GM04503 (cell line): ENCODE data around the gene ATP4A.

Source experiments
- DNase-seq: peaks from one replicate; pipeline ENCODE4 v3.0.0-alpha.2; 2012; ENCODE audit warnings: low read depth

The ATP4A gene

DNA sequence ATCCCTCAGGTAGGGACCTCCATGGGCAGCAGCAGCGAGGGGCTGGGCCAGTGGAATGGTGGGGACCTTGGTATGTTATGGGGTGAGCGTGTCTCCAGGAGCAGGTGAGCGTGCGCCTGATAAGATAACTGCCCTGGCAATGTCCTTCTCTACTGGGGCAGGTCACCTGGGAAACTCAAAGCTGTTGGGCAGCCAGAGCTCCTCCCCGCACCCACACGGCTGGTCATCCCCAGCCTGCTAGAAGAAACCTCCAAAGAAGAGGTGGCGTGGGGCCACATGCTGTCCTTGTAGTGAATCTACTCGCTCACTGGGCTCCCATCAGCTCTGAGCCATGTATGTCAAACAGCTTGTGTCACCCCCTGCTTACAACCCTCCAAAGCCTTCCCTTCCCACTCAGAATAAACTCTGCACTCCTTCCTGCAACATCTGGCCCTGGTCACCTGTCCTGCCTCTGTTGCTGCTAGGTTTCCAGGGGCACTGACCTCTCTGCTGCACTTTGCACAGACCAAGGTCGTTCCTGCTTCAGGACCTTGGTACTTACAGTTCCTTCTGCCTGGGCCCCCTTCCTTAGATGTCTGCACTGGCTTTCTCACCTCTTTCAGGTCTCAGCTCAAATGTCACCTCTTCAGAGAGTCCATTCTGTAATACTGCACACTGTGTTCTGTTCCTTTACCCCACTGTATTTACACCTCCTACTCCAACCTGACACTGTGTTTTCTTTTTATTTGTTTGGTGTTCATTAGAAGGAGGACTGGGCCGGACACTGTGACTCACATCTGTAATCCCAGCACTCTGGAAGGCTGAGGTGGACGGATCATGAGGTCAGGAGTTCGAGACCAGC, 1.8 kb upstream of the ATP4A start:
- no peak for DNase-seq

GRCh38 chr19:35562776-35563175, 682 bp downstream of the ATP4A start:
- DNase-seq, result no peak

- no peak for DNase-seq
Measured at GRCh38 chr19:35562336-35562735, 1.1 kb downstream of the ATP4A start.

DNA sequence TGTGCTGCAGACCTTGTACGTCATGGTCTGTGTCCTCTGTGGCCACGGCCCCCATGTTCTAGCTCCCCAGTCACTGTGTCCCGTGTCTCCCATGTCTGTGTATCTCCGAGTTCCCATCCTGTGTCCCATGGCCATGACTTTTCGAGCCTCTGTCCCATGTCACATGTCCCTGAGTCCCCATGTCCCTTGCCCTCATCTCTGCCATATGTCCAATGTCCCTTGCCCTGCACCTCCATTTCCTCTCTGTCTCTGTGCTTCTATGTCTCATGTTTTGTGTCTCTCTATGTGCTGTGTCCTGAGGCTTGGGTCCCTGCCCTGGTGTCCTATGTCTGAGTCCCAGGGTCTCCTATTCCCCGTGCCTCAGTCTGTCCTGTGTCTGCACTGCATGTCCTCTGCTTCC, 2.0 kb downstream of the ATP4A start:
- DNase-seq, result no peak

GRCh38 chr19:35560677-35561076, 2.8 kb downstream of the ATP4A start:
- no peak for DNase-seq

- no peak for DNase-seq
Measured at GRCh38 chr19:35560271-35560670, 3.2 kb downstream of the ATP4A start.

DNA sequence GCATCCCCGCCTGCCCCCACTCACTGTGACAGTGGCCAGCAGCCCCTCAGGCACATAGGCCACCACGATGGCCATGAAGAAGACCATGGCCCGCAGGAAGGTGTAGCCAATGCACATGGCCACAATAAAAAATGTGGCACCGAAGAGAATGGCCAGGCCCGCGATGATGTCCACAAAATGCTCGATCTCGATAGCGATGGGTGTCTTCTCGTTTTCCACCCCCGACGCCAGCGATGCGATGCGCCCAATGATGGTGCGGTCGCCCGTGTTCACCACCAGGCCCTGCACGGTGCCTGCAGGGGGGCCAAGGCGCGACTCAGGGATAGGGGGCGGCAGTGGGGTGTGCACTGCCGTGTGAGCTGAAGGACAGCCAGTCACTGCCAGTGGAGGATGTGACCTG, 3.7 kb downstream of the ATP4A start:
- no peak for DNase-seq

DNA sequence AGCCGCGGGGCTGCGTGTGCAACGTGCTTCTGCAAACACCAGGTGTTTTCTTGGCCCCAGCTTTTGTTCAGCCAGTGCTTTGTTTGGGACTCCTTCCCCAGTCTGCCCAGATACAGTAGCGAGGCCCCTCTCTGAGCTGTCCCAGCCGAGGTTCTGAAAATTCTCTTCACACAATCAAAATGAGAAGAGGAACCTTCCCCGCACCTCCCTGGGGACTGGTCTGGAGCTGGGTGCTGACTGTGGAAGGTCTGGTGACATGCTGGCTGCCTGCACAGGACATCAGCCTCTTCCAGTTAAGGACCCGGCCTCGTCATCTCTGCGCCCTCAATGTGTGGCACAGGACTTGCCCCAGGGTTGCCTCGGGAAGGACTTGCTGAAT, 4.2 kb downstream of the ATP4A start:
- DNase-seq, result no peak

DNA sequence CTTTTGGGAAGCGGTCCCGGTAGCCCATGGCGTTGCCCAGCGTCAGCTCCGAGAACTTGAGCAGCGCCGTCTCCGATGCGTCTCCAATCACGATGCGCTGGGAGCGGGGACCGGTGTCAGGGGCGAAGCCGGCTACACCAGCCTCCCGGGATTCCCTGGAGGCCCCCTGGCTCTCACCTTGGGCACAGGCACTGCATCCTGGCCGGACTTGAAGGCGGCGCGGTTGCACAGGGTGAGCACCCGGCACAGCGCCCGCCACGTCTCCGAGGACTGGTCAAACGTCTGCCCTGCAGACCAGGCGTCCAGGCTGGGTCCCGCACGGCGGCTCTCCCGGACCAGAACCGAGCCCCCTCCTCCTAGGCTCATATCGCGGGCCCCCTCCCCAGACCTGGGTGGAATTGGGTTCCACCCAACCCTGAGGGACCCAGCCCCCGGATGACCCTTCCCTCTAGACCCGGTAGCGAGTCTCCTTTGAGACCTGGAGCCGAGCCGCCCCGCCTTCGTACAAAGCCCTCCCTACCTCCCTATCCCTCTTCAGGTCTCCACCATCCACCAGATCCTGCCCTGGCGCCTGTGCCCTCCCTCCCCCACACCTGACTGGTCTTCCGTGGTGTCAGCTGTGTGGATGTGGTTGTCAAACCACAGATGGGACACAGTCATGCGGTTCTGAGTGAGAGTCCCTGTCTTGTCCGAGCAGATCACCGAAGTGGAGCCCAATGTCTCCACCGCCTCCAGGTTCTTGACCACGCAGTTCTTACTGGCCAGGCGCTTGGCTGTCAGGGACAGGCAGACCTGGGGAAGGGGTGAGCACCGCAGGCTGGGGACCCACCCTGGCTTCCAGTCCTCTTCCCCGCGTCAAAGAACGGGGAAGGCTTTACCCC, 4.8 kb downstream of the ATP4A start:
- no peak for DNase-seq

DNA sequence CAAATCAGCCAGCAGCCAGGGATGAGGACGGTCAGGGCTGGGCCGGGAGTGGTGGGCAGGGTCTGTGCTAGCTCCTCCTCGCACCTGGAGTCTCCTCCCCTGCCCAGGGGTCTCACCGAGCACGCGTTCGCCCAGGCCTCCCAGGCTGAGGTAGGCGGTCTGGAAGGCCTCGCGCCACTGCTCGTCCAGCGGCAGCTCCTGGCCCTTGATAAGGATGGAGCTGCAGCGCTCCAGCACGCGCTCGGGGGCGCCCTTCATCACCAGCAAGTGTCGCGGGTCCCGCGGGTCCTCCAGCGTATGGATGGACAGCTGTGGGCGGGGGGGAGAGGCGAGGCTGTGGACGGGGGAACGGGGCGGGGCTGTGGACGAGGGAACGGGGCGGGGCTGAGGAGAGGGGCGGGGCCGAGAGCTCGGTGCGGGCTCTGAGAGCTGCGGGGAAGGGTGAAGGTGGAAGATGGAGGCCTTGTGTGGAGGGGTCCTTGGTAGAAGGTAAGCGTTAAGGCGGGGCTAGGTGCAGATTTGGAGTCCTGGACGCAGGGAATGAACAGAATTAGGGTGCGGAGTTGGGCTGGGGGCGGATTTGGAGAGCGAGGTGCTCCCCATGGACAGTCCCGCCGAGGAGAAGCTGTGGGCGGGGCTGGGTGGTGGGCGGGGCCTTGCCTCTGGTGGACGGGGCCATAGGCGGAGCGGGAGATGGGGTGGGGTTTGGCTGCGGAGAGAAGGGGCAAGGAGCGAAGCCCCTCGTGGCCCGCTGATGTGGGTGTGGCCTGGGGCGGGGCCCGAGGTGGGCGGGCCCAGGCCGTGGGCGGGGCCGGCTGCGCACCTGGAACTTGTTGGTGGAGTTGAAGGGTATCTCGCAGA, 5.7 kb downstream of the ATP4A start:
- DNase-seq, result no peak

- no peak for DNase-seq
Measured at GRCh38 chr19:35556846-35557538, 6.5 kb downstream of the ATP4A start.

GRCh38 chr19:35556025-35556590, 7.3 kb downstream of the ATP4A start:
- DNase-seq, result no peak

DNA sequence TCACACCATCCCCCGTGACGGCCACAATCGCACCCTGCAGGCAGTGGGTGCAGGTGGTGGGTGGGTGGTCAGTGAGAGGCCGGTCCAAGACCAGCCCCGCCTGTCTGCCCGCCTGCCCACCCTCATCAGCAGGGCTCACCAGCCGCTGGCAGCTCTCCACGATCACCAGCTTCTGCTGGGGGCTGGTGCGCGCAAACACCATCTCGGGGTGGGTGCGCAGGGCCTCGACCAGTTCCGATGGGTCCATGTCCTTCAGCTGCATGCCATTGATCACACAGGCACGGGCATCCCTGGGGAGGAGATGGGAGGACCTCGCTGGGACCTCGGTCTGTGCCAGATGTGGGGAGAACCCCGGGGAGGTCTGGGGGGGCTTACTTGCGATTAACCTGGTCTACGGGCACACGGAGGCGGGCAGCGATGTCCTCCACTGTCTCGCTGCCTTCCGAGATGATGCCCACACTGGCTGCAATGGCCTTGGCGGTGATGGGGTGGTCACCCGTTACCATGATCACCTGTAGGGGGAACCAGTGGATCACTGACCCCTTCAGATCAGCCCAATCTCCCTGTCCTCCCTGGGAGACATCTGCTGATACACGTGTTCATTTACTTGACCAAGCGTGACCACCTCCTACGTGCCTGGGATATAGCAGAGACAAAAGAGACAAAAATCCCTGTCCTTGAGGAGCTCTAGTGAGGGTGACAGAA, 8.0 kb downstream of the ATP4A start:
- DNase-seq, result no peak

GRCh38 chr19:35554076-35554475, 9.4 kb downstream of the ATP4A start:
- DNase-seq, result no peak

- no peak for DNase-seq
Measured at GRCh38 chr19:35553385-35554000, 10.0 kb downstream of the ATP4A start.

GRCh38 chr19:35552534-35553384, 10.7 kb downstream of the ATP4A start:
- no peak for DNase-seq

DNA sequence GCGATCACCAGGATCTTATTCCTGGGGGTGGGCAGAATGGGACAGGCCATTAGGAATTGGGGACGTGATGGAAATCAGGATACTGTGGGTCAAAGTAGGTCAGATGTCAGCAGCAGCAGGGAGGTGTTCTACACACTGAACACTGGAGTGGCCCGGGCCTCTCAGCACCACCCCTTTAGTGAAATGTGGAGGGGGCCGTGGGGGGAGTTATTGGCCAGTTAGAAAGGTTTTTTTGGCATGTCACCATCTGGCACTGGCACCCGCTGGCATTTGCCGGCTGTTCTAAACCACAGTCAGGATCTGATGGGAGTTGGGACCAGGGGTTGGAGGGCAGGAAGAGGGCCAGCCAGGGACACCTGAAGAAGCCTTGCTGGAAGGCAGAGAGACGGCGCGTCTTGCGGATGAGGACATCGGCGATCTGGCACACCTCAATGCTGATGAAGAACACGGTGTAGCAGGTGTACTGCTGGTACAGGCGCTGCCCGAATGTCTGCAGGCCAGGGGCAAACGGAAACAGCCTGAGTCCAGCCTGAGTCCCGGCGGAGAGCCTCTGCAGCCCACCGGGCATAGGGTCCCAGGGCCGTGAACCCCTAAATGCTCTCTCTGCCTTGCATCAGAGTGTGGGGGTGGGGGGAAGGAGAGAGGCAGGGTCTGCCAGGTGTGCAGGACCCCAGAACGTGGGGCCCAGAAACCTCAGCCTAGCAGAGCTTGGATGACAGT, 12.2 kb downstream of the ATP4A start:
- no peak for DNase-seq

- no peak for DNase-seq
Measured at GRCh38 chr19:35549879-35550523, 13.5 kb downstream of the ATP4A start.
